Activated CD4-positive, CD25-positive, alpha-beta regulatory T cell treated with anti-CD3 and anti-CD28 coated beads, Interleukin-2, amount 50 U/mL, for 16 hours (primary cell): Measurements from ENCODE around the gene ZNF200.
"Not testable (repeated sequence)": the region's sequence is repeated elsewhere in the genome, so short reads cannot be mapped to it uniquely, and the experiment has no call there.

ENCODE experiments used
- DNase-seq: peaks from one replicate; pipeline ENCODE4 v3.0.0-alpha.2; 2020; ENCODE audit warnings: low read depth, low spot score

The ZNF200 gene

DNA sequence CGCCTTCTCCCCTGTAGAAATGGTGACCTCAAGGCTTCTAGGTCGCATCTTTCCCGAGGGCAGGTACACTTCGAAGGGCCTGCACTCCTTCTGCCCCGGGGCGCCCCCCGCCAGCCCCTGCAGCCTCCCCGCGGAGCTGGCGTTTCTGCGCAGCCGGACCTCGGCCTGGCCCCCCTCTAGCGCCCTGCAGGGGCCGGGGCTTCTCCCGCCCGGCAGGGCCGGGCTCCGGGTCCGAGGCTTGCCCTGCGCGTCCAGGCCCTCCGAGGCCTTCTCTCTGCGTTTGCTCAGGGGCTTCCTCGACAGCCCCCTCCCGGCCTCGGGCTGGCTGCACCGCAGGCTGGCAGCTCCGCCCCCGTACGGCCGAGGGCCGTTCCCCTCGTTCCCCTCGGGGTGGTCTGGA, 19.4 kb upstream of the ZNF200 start:
- DNase-seq, result no peak

DNA sequence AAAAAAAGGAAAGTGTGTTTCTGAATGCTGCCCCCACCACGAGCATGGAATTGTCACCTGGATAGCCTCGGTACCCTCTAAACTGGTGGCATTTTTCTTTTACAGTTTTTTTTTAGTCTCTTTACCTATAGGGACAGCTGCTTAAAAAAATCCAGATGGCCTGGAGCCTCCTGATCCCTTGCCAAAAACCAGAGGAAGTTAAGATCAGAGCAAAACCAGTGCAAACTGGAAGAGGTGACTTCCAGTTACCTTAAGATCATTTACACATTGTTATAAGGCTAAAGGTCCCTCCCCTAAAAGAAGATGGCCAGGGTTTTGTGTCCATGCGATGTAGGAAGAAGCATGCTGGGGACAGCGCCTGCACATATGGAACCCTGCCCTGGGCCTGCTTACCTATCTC, 18.0 kb upstream of the ZNF200 start:
- DNase-seq, result no peak

- DNase-seq, result no peak
These were observed 14.5 kb upstream of the ZNF200 start for GRCh38 chr16:3249451-3249850.

- no peak for DNase-seq
These were observed 14.1 kb upstream of the ZNF200 start for GRCh38 chr16:3249020-3249419.

DNA sequence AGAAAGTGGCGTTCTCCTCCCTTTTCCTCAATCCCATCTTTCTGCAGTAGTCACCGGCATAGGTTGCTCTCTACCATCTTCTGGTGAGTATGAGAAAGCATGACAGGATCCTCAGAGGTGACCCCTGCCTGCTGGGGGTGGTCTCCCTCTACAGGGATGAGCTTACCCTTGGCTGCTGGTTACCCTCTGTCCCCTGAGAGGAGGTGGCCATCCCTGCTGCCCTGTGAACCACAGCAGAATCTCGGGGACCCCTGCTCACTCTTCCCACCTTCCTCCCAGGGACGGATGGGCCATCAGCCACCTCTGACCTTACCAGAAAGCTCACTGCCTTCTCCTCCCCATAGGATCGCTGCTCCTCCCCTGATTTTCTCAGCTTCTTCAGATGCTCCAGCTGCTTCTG, 13.6 kb upstream of the ZNF200 start:
- DNase-seq, result no peak

DNA sequence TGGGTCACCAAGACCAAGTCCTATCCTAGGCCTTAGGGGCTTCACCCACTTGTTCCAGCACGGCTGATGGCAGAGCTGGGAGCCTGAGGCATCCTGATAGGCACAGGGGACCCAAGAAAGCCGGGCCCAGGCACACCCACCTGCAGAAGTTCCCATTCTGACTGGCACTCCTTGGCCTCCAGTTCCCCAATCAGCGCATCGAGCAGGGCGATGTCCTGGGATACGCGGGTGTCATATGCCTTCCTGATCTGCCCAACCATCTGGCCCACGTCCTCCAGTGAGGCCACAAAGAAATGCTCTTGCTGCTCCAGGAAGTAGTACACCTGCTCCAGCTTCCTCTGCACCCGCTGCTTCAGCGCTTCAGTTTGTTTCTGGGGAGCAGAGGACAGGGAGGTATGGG, 11.9 kb upstream of the ZNF200 start:
- DNase-seq, result no peak

GRCh38 chr16:3246002-3246401, 11.0 kb upstream of the ZNF200 start:
- no peak for DNase-seq

- no peak for DNase-seq
These were observed 8.9 kb upstream of the ZNF200 start for GRCh38 chr16:3243882-3244281.

- DNase-seq, result no peak
These were observed 7.8 kb upstream of the ZNF200 start for GRCh38 chr16:3242709-3243108.

- no peak for DNase-seq
These were observed 6.8 kb upstream of the ZNF200 start for GRCh38 chr16:3241761-3242160.

- DNase-seq, result no peak
These were observed 1.1 kb upstream of the ZNF200 start for GRCh38 chr16:3235856-3236669.

DNA sequence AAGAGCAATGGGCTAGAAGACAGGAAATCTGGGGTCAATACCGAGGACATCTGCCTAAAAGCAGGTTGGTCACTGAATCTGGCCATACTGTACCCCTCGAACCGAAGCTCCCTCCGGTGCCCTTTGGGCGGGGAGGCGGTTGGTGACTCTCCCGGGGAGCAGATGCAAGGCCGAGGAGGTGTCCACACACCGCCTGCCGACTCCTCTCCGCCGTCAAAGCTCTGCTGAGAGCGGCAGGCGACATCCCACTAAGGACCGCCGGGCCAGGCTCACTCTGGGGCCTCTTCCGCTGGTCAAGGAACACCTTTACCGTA, 458 bp downstream of the ZNF200 start:
- DNase-seq, result no peak

DNA sequence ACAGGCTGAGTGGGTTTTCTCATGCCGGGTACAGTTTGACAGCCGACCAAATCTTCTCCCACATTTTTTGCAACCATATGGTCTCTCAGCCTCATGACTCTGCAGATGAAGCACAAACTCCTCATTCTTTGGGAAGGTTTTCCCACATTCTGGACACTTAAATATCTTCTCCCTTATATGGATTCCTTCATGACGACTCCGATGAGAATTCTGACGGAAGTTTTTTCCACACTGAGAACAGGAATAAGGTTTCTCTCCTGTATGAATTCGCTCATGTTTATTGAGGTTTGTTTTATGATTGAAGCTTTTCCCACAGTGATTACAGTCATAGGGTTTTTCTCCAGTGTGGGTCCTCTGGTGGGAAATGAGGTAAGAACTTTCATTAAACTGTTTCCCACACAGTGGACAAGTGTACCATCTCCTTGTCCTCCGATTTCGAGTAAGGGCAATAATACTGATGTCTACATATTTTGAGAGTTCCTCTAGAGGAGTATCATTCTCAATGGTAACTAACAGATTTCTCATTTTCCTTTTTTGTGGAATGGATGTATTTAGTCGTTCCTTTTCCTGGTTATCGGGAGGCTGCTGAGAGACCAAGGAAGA, 10.9 kb downstream of the ZNF200 start:
- no peak for DNase-seq

DNA sequence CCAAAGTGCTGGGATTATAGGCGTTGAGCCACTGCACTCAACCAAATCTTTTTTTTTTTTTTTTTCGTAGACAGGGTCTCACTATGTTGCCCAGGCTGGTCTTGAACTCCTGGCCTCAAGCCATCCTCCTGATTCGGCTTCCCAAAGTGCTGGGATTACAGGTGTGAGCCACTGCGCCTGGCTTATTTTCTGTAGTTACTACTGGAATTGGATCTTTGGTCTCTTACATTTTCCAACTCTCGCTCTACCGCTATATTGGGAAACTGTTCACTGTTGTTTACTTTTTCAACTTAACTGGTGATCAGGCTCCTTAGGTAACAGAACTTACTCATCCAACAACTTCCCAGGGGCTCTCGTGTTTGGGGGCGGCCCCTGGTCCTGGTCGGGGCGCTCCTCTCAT, 14.1 kb downstream of the ZNF200 start:
- no peak for DNase-seq

GRCh38 chr16:3216263-3216640, 18.7 kb downstream of the ZNF200 start:
- no peak for DNase-seq

- DNase-seq, result no peak
These were observed 19.2 kb downstream of the ZNF200 start for GRCh38 chr16:3215601-3216262.

- no peak for DNase-seq
These were observed 19.9 kb downstream of the ZNF200 start for GRCh38 chr16:3214904-3215600.

GRCh38 chr16:3212567-3212966, 22.4 kb downstream of the ZNF200 start:
- DNase-seq, result no peak

DNA sequence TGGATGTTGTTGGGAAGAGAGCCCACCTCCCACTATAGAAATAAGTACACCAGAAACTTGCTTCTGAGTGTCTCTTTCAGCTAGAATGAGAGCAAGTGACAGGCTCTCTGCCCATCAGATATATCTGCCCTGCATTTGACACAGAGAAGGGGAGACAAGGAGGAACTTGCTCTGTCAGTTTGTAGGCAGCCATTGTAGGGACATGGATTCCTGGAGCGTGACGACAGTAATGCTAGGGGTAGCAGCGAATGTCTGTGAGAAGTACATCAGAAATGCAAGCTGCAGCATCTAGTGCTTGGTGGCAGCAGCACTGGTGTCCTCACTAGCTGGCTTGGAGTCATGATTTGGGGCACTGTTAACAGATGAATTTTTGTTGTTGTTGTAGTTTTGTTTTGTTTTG, 23.0 kb downstream of the ZNF200 start:
- DNase-seq, result no peak

GRCh38 chr16:3207086-3207953, 27.6 kb downstream of the ZNF200 start:
- no peak for DNase-seq

- DNase-seq, result not testable (repeated sequence)
These were observed 29.0 kb downstream of the ZNF200 start for GRCh38 chr16:3205939-3206338.
